AG20443 (cell line): ENCODE results near the gene COQ5.

Experiments
- DNase-seq: peaks from one replicate; pipeline ENCODE4 v3.0.0; 2012; ENCODE audit warnings: low spot score, mixed read lengths

Gene COQ5

DNA sequence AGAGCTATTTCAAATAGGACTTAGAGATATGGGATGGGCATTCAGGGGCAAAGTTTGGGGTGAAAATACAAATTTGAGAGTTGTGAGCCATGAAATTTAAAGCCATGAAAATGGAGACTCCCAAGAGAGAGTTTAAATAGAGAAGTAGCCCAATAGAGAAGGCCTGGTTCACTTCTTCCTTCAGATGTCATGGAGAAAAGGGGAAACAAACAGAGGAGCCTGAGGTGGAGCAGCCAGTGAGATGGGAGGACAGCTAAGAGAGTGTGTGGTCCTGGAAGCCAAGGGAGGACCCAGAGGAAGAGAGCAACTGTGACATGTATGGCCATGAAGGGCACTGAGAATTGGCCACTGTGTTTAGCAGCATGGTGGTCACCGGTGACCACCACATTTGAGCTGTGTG is 45.3 kb downstream of the COQ5 start:
- no peak for DNase-seq

DNA sequence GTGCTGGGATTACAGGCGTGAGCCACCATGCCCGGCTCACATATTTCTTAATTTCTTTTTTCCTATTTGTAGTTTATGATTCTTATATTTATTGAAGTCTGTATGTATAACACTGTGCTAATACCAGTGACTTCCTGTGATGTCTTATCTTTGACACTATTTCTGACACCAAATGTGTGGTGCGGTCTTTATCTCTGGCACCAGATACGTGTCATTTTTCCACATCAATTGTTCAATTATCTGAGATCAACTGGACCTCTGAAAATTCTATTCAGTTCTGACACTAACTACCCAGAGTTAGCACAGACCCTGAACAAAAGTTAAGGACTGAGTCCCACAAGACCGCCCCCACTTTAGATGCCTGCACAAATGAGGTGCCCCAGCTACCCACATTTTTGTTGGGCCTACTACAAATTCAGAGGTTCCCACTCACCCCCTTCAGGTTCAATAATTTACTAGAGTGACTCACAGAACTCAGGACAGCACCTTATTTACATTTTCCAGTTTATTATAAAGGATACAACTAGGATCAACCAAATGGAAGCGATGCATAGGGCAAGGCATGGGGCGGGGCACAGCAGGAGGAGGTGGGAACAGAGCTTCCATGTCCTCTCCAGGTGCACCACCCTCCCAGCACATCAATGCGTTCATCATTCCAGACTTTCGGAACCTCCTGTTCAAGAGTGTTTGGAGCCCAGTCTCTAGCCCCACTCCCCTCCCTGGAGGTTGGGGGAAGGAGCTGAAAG is 47.8 kb downstream of the COQ5 start:
- no peak for DNase-seq

DNA sequence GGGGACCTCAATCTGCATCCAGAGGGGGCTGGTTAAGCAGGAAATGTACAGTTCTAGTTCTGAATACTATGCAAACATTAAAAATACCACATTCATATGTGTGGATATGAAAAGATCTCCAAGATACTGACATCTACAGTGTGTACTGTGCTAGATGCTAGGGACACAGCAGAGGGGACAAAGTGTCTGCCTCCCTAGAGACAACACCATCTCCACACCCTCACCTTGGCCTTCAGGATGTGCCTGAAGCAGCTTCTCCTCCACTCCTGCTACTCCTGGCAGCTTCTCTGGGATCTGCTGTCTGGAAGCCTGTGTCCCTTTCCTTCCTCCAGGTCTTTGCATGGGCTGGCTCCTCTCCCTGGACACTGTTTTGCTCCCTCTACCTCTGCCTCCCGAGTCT is 48.7 kb downstream of the COQ5 start:
- no peak for DNase-seq

DNA sequence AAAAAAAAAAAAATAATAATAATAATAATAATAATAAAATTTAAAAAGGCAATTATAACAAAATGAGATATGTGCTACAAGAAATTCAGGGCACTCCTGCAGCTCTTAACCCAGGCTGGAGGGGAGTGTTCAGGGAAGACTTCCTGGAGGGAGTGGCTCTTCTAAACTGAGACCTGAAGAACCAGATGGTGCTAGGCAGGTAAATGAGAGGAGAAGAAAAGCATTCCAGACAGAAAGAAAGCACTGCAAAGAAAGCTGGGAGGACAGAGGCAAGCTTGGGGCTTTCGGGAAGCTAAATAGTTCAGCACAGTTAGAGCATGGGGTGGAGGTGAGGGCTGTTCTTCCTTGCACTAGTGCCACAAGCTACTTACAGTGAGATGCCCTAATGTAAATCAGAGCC is 49.5 kb downstream of the COQ5 start:
- no peak for DNase-seq

DNA sequence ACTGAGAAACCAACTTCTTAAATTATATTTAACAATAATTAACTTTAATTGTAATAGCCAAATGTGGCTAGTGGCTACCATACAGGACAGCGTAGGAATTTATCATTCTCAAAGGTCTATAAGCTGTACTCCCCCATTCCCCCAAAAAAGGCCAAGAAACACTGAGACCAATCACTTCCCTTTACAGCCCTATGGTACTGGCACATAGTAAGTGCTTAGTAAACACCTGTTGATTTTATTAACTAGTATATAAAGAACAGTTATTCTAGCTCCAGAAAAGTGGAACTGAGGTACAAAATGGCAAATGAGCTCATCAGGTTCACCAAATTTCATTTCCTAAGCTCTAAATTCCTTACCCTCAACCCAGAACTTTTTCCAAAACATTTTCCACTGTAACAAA is 53.3 kb downstream of the COQ5 start:
- DNase-seq = no peak

DNA sequence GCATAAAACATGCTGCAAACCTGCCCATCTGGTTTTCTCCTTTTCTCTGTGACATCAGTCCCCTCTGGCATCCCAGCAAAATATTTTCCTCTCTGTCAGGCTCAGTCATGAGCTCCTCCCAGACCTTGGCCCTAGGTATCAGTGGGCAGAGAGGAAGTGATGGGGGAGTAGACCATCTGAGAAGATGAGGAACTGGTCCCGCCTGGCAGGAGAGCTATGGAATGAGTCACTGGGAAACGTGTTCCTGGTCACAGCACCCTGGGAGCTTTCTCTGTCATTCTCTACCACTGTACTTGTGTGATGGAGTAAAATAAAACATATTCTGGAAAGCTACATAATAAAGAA is 54.4 kb downstream of the COQ5 start:
- DNase-seq = peak; percentile 78

DNA sequence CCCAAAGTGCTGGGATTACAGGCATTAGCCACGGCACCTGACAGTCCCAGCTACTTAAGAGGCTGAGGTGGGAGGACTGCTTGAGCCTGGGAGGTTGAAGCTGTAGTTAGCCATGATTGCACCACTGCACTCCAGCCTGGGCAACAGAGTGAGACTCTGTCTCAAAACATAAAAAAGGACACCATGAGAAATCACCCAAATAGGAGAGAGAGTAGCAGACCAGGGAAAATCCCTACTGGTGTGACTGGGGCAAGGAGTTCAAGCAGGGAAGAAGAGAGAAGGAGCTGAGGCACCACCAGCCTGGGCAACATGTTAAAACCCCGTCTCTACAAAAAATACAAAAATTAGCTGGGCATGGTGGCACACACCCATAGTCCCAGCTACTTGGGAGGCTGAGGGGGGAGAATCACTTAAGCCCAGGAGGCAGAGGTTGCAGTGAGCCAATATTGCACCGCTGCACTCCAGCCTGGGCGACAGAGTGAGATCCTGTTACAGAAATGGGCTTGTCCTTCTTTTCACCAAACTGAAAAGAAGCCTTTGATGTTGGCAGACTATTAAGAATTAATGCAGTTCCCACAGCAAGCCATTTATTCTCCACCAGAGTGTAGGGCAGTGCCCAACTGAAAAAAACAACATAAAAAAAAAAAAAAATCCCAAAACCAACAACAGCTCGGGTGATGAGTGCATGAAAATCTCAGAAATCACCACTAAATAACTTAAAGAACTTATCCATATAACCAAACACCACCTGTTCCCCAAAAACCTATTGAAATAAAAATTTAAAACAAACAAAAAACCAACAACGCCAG is 54.9 kb downstream of the COQ5 start:
- no peak for DNase-seq

DNA sequence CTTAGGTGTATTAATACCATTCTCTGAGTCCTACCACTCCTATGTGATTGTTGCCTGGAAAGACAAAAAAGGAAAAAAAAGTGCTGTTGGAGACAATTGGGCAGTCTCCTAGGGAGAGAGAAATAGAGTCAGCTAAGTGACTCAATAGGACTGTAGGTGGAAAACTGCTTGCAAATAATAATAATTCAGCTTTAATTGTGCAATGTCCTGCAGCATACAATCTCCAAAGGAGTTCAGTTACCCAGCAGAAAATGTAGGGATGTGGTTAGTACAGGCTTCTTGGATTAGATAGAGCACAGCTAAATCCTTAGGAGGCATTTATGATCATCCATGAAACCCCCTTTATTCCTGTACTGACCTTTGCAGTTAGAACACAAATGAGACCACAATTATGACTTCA is 56.4 kb downstream of the COQ5 start:
- no peak for DNase-seq

DNA sequence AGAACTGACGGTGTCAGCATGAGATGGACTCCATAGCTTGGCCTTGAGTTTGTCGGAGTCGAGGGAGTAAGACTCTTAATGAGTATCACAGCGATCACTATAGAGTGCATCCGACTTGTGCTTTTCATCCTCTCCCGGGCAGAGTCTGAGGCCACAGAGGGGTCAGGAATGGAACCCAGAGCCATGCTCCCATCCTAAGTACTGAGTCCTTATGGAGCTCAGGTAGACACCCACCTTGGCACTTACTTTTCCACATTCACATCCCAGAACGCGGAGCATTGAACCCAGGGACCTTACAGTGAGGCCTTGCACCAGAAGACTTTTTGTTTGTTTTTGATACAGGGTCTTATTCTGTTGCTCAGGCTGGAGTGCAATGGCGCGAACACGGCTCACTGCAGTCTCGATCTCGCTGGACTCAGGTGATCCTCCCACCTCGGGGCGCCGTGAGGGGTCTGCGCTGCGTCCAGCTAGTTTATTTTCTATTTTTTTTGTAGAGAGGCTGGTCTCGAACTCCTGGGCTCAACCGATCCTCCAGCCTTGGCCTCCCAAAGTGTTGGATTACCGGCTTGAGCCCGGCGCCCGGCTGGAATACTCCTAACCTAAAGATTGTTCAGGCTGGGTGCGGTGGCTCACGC is 58.7 kb downstream of the COQ5 start:
- no peak for DNase-seq

DNA sequence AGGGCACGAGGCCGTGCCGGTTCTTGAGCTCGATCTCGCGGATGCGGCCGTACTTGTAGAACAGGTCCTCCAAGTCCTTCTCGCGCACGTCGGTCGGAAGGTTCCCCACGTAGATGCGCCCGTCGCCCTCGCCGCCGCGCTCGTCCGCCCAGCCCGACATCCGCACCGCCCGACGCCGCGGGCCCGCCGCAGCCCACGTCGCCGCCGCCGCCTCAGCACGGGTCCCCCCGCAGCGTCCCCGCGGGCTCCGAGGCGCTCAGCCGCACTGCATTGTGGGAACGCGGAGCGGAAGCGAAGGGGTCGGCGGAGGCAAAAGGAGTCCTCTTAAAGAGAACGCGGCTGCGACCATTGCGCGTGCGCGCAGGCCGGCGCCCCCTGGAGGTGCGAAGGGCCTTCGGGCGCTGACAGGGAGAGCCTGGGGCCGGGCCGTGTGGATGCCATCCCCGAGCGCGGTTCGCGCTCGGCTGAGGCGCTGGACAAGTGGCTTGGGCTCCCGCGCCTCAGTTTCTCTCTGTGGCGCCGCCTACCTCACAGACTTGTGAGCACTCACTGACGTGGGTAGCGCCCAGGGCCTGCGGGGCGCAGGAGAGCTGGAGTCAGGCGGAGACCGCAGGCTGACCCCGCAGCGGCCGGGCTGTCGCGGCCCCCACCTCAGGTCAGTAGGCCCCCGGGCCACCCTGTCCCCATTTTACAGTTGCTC is 59.4 kb downstream of the COQ5 start, which contains the start of gene SRSF9:
Gene SRSF9, minus strand, starts transcription at position 299 of the 700 bp plus-strand sequence. Its CDS starts 139 bp downstream, at position 160.
- DNase-seq = peak; percentile 100

DNA sequence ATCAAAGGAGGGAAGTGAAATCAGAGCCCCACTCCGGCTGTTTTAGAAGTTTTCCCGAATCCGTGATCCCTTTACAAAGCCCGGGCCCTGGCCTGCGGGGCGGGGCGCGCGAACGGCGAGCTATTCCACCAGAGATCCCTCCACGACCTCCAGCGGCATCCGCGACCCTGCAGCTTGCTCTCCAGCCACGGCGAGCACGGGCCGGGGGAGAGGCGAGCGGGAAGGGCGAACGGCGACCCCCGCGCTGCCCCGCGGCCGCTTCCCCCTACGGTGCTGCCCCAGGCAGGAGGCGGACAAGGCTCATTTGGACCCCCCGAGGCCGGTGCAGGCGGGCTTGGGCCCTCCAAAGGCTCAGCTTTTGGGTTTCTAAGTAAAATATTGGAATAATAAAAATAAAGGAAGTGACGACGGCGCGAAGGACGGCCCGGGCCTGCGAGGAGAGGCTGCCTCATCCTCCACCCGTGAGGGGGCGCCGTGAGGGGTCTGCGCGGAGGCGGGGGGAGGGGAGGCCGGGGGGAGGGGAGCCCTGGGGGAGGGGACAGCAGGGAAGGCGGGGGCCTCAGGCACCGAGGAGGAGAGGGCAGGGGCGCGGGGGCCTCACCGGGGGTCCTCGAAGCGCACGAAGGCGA is 60.0 kb downstream of the COQ5 start:
- DNase-seq = peak; percentile 46

DNA sequence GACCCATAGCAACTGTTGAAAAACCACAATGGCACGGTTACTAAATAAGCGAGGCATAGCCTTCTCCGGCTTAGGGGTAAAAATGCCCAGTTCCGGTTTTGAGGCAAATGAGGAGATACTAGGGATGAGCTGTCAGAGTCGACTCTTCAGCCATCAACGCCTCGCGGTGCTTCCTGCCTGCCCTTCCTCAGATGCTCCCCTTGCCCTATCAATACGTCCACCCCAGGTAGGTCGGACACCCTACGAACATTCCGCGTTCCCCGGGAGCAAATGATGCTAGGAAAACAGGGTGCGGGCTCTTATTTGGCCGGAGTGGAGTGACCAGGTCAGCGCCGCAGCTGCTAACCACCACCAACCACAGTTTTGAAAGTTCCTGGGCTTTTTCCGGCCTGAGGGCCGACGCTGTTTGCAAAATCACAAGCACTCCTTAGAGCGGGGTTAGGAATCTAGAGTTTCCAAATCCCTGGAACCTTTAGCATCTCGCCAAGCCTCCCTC is 60.6 kb downstream of the COQ5 start:
- DNase-seq = peak; percentile 62

DNA sequence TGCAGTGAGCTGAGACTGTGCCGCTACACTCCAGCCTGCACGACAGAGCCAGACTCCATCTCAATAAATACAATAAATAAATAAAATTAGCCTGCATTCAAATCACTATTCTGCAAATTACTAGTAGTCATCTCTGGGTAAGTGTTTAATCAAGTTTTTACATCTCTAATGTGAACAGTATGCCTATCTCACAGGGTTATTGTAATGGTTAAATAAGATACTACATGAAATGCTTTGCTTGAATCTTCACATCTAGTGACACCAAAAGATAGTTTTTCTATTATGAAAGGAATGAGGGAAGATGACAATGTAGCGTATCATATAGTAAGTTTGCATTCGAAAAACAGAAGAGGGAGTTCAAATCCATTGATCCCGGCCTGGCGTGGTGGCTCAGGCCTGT is 61.5 kb downstream of the COQ5 start:
- DNase-seq = no peak

DNA sequence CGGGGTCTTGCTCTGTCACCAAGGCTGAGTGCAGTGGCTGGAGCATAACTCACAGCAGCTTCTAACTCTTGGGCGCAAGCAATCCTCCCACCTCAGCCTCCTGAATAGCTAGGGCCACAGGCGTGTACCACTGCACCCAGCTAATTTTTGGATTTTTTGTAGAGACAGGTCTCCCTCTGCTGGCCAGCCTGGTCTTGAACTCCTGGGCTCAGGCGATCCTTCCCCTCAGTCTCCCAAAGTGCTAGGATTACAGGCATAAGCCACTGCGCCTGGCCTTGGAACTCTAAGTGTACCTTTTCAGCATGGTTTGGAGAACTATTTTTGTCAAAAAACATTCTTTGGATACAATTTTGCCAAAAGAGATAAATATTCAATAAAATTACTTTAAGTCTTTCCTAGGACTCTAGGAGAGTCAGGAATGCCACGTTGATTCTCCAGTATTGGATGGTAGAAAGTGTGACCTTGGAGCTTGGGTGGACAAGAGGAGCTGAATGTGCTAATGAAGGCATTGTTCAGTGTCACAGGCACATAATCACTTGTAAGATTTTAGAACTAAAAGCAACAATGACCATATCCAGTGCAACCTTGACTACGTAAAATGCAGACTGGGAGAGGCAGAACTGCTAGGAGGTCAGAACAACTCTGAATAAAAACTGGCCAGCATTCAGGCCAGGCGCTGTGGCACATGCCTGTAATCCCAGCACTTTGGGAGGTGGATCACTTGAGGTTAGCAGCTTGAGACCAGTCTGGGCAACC is 62.2 kb downstream of the COQ5 start:
- no peak for DNase-seq

DNA sequence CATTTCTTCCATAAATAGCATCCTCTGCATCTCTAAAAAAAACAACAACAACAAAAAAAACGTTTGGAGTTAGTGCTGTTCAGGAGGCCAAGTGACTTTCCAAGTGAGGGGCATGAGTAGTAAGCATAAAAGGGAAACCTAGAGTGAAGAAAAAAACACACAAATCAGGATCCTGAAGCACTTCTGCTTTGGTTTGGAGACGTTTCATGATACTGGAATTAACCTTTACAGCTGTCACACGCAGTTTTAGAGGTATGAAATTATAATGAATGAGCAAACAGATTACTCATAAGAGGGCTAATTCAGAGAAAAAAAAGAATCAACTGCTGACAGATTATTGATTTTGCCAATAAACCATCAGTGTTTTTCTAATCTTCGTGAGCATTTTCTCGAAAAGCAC is 63.2 kb downstream of the COQ5 start:
- no peak for DNase-seq

DNA sequence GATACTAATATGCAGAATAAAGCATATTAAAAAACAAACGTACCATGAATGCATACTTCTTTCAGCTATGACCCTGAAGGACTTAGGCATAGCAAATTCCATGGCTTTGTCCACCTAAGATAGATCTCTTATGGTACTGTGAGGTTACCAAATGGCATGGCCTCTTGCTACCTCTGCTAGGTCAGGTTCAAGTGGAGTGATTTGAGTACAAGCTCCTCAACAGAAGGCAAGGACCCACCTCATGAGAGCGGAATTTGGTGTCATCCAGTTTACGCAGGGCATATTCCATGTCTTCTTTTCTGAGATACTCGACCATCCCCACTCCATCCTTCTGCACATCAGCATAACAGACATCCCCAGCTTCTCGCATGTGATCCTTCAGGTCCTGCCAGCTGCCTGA is 65.2 kb downstream of the COQ5 start:
- DNase-seq = no peak

DNA sequence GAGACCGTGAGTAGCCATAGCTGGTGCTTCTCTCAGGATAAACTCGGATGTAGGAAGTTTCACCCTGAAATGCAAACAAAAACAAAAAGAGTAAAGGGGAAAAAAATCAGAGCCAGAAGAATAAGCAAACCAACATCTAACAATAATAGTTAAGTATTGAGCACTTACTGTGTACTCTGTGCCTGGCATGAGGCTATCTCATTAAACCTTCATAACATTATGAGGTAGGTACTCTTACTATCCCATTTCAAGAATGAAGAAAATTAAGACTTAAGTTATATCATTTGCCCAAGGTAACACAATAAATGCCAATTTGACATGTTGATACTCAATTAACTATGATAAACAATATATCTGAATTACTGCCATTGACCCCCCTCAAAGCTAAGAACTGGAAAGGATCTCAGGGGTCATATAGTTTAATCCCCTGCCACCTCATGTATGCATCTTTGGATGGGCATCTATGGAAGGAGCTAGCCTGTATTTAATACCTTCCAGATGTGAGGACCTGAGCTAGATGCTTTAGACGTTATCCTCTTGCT is 66.8 kb downstream of the COQ5 start:
- no peak for DNase-seq

DNA sequence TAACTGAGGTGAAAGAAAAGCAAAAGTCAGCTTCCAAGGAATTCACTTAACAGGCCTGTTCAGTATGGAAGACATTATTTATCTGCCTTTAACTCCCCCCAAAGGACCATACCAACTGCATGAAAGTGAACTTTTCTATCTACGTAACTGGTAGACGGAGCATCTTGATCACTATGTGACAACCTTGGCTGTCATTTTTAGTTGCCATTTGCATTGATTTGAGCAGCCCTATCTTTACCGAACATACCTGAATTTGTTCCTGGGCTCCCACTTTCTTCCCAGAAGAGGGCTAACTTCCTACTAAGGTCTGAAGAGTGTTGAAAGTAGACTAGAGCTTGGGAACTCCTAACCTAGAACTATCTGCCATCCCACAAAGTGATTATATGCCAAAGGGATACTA is 68.8 kb downstream of the COQ5 start:
- DNase-seq = no peak

DNA sequence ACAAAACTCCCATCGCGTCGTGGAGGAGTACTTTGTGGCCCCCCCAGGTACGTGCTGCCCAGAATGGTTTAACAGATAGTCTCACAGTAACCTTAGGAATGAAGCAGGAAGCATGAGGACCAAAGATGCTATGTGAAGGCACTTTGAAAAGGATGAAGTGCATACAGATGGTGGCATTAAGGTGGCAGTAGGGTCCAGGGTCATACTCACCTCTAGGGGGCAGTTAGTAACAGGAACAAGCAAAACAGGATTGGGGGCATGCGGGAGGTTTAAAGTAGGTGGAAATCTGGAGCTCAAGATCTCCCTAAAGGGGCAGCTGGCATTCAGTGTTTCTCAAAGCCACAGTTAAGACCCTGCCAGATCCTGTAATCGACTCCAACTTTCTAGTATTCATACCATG is 71.8 kb downstream of the COQ5 start:
- DNase-seq = no peak

DNA sequence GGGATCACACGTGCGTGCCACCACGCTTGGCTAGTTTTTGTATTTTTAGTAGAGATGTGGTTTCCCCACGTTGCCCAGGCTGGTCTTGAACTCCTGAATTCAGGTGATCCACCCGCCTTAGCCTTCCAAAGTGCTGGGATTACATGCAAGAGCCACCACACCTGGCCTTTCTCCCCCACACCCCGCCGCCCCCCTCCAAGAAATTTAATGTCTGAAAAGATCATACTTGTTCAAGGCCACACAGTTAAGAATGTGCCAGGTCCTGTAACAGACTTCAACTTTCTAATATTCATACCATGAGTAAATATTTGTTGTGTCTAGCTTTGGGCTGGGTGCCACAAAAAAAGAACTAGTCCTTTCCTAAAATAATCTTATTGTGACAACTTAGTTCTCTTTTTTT is 73.7 kb downstream of the COQ5 start:
- DNase-seq = no peak

DNA sequence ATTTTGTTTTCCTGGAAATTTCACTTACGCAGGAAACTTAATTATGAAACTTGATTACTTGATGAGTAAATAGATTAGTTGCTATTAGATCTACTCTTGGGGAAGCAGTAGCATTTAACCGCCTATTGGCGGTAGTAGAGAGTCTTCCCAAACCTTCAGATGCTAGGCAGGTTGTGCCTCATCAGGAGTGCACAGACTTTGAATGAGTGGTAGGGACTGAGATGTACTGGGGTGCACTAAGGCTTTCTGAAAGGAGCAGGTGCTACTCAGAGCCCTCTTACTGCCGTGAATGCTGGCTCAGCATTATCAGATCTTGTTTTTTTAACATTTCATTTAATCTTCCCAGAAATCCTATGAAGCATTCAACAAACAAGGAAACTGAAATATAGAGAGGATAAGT is 75.0 kb downstream of the COQ5 start:
- DNase-seq = peak; percentile 51
